ENCODE measurements around the gene VPS35L.

The VPS35L gene

DNA sequence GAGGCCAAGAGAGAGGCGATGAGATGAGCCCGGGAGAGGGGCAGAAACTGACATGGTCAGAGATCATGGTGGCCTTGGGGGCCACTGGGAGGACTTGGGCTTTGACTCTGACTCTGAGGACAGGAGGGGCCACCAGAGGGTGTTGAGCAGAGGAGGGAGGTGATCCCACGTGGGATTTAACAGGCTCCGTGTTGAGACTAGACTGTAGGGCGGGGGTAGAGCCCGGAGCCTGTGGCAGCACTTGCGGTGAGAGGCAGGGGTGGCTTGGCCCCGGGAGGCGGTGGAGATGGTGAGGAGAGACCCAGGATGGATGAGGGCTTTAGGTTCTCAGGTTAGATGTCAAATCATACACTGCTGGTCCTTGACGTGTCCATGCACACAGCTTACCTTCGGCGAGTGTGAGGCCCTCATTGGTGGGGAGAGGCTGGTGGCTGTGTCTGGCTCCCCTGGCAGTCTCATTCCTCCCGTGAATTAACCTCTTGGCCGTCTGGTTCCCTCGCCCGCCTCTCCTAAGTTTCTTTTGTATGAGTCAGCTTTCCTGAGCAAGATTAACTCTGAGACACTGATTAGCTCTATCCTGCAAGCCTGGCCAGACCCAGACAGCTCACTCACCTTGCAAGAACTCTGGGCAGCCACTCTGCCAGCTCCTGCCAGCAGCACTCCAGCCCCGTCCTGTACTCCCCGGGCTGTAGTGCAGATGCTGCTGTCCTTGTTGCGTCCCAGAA lies 39.7 kb downstream of the VPS35L start:
- peak; percentile 20 for DNase-seq (ENCODE audit: low spot score)

DNA sequence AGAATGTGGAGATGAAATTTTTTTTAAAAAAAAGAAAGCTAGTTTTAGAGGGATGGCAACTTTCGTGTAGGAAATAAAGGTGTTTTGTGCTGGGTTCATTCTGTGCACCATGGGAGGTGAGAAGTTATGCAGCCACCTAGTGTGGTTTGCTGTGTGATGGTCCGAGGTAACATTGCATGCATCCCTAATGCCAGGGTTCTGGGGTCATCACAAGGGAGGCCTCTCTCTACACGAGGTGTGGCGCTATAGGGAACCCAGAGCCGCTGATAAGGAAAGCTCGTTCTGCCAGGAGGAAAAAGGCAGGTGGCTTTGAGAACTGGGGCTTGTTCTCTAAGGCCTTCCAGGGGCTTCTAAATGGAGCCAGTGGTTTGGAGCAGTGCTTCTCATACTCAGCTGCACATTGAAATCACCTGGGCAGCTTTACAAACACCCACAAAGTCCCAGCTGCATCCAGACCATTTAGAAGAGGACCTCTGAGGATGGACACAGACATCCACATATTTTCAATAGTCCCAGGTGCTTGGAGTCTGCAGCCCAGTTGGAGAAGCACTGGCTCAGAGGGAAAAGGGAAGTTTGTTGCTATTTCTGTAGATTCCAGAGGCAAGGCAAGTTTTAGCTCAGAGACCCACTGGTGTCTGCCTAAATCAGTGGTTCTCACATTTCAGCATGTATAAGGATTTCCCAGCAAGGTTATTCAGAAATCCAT lies 43.5 kb downstream of the VPS35L start:
- no peak for DNase-seq (ENCODE audit: low spot score)

DNA sequence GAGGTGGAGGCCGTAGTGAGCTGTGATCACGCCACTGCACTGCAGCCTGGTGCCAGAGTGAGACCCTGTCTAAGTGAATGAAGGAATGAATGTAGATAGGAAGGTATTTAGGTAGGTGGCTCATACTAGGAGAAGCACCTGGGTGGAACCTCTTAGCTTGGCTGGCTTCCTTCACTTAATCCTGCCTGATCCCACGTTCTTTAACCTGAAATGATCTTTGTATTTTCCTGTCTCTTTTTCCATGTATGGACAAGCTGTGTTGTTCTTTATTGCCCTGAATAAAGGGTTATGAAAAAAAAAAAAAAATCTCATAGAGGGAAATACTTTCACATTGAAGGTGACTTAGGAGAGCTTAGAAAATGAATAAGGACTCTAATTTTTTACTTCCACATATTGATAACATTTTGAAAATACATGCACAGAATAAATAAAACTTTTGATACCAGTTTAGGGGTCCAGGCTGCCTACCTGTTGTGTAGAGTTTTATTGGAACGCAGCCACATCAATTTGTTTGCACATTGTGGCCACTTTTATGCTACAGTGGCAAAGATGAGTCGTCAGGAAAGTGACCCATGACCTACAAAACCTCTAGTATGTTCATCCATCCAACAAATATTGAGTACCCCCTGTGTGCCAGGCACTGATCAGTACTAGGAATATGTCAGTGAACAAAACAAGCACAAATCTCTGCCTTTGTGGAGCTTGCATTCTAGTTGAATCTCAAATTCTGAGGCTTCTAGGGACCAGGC lies 44.6 kb downstream of the VPS35L start:
- DNase-seq (ENCODE audit: low spot score): no peak

GRCh38 chr16:19601083-19601976 lies 45.8 kb downstream of the VPS35L start:
- DNase-seq (ENCODE audit: low spot score): peak; percentile 56

DNA sequence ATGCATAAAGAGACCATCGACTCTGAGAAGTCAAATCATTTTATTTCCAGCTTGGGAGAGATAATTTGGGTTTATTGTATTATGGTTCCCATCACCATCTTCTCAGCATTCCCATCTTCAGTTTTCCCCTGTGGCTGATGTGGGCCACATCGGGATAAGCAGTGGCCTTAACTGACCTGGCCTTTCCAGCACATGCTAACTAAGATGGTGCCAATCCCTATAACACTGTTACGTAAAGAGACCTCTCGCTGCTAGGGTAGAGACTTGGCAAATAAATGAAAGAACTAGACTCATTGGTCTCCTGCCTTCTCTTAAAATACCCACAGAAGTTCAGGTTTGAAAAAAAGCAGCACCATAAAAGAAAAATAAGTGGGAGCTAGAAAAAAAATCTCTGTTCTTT lies 49.4 kb downstream of the VPS35L start:
- no peak for DNase-seq (ENCODE audit: low spot score)

DNA sequence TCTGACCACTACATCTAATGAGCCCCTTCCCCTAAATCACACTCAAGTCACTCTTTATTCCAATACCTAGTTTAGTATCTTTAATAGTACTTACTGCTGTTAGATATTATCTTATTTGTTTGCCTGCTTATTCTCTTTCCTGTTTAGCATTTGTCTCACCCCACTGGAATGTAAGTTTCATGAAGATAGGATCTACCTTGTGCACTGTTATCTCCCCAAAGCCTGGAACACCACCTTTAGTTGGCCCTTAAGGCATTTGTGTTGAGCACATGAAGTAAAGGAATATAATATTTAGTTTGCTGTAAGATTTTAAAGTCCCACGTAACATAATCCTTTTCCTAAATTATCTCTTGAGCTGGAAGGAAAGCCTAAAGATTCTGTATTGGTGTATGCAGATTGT lies 50.2 kb downstream of the VPS35L start:
- DNase-seq (ENCODE audit: low spot score): no peak

- no peak for DNase-seq (ENCODE audit: low spot score)
Observed at GRCh38 chr16:19607616-19608280, 52.2 kb downstream of the VPS35L start.

DNA sequence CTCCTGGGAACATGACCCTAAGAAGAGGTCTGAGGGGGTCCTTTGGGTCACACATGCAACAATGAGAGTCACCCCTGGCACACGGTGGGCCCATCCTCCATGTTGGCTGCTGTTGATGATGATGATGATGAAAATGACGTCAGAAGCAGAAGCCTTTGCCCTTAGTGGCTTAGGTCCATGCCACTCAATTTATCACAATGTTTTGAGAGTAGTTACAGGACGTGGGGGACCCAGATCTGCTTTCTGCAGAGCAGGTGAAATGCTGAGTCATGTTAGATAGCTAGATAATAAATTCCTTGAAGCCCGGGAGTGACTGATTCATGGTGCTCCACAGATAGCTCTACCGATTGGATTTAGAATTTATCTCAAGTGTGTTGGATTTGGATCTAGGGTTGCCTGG lies 53.9 kb downstream of the VPS35L start:
- DNase-seq (ENCODE audit: low spot score): no peak

GRCh38 chr16:19610200-19610599 lies 54.7 kb downstream of the VPS35L start:
- no peak for DNase-seq (ENCODE audit: low spot score)

GRCh38 chr16:19613834-19614233 lies 58.3 kb downstream of the VPS35L start:
- DNase-seq (ENCODE audit: low spot score): no peak

DNA sequence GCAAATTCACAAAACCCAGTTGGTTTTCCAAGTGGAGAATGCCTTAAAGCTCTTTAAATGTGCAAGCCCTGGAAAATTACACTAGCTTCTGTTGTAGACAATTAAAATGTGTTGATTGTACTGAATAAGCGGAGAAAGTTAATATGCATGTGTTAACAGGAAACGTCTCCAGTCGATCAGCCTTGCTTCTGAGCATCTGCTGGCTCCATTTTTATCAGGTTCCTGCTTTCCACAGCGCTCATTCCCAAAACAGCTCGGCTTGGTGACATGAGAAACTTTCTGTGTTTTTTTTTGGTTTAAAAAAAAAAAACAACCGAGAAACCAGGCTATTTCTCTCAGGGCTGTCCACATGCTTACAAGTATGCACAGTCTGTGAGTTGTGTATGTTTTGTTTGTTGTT lies 60.7 kb downstream of the VPS35L start:
- DNase-seq (ENCODE audit: low spot score): no peak

DNA sequence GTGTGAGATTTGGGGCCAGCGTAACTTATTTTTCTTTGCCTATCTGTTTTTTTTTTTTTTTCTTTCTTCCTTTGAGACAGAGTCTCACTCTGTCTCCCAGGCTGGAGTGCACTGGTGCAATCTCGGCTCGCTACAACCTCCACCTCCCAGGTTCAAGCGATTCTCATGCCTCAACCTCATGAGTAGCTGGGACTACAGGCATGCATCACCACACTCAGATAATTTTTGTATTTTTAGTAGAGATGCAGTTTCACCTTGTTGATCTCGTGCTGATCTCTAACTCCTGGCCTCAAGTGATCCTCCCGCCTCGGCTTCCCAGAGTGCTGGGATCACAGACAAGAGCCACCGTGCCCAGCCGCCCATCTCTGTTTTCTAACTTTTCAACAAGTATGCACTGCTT lies 63.4 kb downstream of the VPS35L start:
- no peak for DNase-seq (ENCODE audit: low spot score)

DNA sequence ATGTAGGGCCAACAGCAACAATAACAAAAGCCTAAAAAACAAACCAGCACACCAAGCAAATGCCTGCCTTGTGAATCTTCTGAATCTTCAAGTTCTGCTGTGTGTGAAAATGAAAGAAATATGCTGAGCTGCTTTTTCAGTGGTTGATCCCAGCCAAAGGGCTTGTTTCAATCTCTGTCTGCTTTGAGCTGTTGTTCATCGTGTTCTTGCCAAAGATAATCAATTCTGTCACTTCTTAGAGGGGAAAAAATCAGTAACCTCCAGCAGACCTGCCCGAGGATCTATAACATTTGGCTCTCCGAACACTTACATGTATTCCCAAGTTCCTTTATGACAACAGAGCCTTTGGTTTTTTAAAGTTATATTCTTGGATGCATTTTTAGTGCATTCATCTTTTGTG lies 65.9 kb downstream of the VPS35L start:
- no peak for DNase-seq (ENCODE audit: low spot score)

DNA sequence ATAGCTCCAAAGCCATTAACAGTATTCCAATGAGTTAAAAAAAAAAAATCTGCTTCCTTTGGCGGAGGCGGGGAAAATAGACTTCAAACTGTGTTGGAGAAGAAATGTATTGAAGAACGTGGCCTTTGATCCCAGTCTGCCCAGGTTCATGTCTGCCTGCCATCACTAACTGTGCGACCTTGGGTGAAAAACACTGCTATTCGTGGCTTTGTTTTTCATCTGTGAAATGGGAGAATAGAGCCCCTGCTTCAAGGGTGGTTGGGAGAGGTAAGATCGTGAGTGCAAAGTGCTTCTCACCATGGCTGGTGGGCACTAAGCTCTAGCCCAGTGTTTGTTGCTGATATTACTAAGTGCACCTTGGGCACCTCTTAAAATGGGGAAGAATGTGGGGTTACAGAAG lies 69.5 kb downstream of the VPS35L start:
- no peak for DNase-seq (ENCODE audit: low spot score)

DNA sequence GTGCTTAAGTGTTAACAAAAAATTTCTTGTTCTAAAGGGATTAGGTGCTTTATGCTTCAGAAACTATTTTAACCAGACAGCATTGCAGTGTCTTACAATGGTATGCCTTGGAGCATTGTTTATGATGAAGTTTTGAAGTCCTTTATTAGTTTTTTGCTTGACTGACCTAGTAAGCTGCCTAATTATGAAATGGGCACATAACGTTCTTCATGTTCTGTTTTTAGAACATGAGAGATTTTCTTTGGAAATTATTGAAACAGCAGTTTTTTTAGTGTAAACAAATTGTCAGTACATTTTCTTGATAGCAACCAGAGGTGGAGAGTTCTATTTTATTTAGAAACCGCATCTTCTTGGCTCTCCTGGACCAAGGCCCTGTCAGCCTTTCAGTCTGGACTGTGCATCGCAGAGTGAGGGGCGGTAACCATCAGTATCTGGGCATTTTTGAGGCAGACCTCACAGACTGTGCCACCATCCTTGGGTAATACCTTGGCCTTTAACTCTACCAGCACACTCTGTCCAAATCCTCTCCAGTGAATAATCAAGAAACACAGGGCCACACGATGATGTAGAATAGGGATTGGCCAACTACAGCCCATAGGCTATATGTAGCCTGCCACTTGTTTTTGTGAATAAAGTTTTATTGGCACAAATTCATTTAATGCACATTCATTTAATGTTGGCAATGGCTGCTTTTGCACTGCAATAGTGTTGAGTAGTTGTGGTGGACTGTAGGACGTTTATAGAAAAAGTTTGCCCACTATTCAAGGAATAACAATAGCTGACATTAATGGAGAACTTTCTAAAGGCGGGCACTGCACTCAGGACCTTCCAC lies 81.1 kb downstream of the VPS35L start:
- DNase-seq (ENCODE audit: low spot score): no peak

- no peak for DNase-seq (ENCODE audit: low spot score)
Observed at GRCh38 chr16:19639986-19640421, 84.5 kb downstream of the VPS35L start.

DNA sequence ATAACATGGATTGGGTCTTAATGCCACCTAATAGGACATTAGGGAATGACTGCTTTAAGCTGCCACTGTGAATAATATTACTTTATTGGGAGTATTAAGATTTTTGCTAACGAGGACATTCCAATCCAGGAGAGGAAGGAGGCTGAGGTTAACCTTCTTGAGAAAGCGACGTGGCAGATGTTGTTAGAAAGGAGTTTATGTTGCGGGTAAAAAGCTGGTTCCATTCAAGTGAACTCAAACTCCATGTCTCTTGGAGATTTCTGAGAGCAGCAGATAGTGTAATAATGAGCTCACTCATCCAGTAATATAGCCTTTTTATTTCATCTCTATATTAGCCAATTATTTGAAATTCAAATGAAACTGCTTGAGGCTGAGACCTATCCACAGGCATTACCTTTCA lies 87.0 kb downstream of the VPS35L start:
- no peak for DNase-seq (ENCODE audit: low spot score)

- DNase-seq (ENCODE audit: low spot score): no peak
Observed at GRCh38 chr16:19644877-19645276, 89.4 kb downstream of the VPS35L start.

- no peak for DNase-seq (ENCODE audit: low spot score)
Observed at GRCh38 chr16:19645557-19645981, 90.1 kb downstream of the VPS35L start.

GRCh38 chr16:19649980-19650379 lies 94.5 kb downstream of the VPS35L start:
- no peak for DNase-seq (ENCODE audit: low spot score)

- DNase-seq (ENCODE audit: low spot score): no peak
Observed at GRCh38 chr16:19654147-19654546, 98.6 kb downstream of the VPS35L start.

Measured in iPS-NIHi11 (cell line).